ENCODE results near the gene SFXN2.

GRCh38 chr10:102740229-102740628, 25.8 kb downstream of the SFXN2 start:
- no peak for TF ChIP-seq CTCF (conservative IDR thresholded peaks at IDR 0.05 in 1 of 2, IDR thresholded peaks at IDR 0.05 in 1 of 2; ENCODE audit: extremely low read depth in 1 of 2, insufficient read depth in 1 of 2, low read depth in 1 of 2, low read length in 2 of 2)
- TF ChIP-seq EZH2 (IDR thresholded peaks at IDR 0.05; ENCODE audit: borderline replicate concordance, low read length): no peak

All from mammary epithelial cell (primary cell).